ENCODE data around the gene LTBR. TPM values are rescaled to one million over a fixed set of nuclear protein-coding genes. Genes with fewer than 3 reads are reported as not detected.

LTBR gene
- total and polyA plus RNA-seq, 12 donors, result 34.6 to 295 (median 140) TPM

DNA sequence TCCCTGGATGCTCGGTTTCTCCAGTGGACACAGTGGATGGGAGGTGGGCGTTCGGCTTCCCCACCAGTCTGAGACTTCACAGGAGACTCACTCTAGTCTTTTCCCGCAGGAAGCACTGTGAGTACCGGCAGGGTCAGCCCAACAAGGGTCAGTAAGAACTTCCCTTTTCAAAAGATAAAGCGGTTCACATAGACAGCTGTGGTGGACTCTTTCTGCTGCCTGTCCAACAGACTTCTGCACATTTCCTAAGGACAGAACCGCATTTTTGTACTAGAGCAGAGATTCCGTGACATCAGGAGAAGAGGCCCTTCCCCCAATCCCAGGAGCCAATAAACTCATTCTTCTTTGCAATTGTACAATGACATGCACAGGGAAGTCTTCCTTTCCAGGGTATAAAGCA is 10.4 kb downstream of the LTBR start:
- Histone ChIP-seq H3K4me3 (no peak overlapping the region), H3K27me3 (no peaks in the 10 kb centered on the region), H3K36me3 (replicated peaks in 1 of 2) (peaks cover 0 to 23% of the 10 kb centered on the region in 2 donors), H3K27ac (peak overlapping the region in 3 of 5 donors; percentile 43 to 75 (median 47)), H3K9me3 (replicated peaks in 1 of 3) (no peaks in the 10 kb centered on the region), H3K4me1 (replicated peaks in 1 of 2) (peaks cover 7 to 9% of the 10 kb centered on the region in 2 donors)
- peak in 2 of 7 donors; percentile 34 to 46 for DNase-seq
- intact Hi-C loops (cut with DNase I), result no loop called here
- TF ChIP-seq, protein P1, sequence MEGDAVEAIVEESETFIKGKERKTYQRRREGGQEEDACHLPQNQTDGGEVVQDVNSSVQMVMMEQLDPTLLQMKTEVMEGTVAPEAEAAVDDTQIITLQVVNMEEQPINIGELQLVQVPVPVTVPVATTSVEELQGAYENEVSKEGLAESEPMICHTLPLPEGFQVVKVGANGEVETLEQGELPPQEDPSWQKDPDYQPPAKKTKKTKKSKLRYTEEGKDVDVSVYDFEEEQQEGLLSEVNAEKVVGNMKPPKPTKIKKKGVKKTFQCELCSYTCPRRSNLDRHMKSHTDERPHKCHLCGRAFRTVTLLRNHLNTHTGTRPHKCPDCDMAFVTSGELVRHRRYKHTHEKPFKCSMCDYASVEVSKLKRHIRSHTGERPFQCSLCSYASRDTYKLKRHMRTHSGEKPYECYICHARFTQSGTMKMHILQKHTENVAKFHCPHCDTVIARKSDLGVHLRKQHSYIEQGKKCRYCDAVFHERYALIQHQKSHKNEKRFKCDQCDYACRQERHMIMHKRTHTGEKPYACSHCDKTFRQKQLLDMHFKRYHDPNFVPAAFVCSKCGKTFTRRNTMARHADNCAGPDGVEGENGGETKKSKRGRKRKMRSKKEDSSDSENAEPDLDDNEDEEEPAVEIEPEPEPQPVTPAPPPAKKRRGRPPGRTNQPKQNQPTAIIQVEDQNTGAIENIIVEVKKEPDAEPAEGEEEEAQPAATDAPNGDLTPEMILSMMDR (IDR thresholded peaks at IDR 0.05), result no peak
- peak; percentile 7 to 41 for TF ChIP-seq POLR2A (IDR thresholded peaks at IDR 0.05)
- 59 to 81% (median 64%) methylated on average over 8 of the region's 8 CpGs for WGBS, 4 donors

DNA sequence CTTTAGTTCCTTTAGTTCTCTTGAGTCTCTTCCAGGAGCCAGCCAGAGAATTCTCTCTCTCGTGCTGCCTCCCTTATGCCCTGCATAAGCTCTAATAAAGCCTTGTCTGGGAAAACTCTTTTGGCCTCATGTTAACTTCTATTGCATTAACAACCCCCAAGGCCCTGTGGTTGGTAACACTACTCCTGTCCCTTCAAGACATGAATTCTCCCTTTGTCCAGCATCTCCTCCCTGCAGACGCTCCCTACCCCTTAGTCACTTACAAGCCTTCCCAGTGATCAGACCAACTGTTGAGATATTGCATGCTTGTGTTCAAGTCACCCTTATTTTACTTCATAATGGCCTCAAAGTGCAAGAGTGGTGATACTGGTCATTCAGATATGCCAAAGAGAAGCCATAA is 12.1 kb downstream of the LTBR start:
- no peak overlapping the region for H3K4me3 ChIP-seq
- peaks cover 0 to 8% of the 10 kb centered on the region in 2 donors for H3K36me3 ChIP-seq (replicated peaks in 1 of 2)
- DNase-seq, result no peak
- no peaks in the 10 kb centered on the region for H3K9me3 ChIP-seq (replicated peaks in 1 of 3)
- no peaks in the 10 kb centered on the region for H3K27me3 ChIP-seq
- 82 to 96% (median 88%) methylated on average over 2 of the region's 2 CpGs for WGBS, 4 donors
- no peak overlapping the region for H3K27ac ChIP-seq
- H3K4me1 ChIP-seq (replicated peaks in 1 of 2), result peaks cover 7 to 9% of the 10 kb centered on the region in 2 donors
- intact Hi-C loops (cut with DNase I), result no loop called here
- TF ChIP-seq POLR2A (IDR thresholded peaks at IDR 0.05), result no peak
- TF ChIP-seq, protein P1 (IDR thresholded peaks at IDR 0.05), result no peak

DNA sequence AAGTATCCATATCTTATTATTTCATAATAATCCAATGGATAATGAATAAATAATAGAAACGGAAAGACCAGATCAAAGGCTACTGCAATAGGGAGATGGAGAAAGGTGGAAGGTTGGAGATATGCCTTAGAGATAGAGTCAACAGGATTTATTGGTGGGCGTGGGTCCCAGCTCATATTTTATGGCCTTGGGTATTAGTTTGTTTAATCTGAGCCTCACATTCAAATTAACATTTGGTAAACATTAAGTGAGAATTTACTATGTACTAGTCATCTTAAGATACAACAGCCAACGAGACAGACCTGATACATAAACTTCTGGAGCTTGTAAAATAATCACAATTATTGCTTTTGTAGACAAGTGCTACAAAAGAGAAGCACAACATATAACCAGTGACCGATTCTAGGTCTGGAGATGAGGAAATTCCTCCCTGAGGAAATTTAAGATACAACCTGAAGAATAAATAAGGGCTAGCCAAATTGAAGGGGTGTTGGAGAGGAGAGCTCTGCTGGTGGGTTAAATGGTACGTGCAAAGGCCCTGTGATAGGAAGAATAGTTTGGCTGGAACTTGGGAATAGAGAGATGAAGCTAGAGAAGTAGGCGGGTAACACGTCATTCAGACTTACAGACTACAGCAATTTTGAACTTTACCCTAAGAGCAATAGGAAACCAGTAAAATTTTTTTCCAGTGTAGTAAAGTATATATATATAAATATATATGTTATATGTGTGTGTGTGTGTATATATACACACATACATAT is 16.1 kb downstream of the LTBR start:
- Histone ChIP-seq H3K27ac (no peak overlapping the region), H3K4me3 (no peak overlapping the region), H3K4me1 (replicated peaks in 1 of 2) (no peaks in the 10 kb centered on the region), H3K27me3 (no peaks in the 10 kb centered on the region), H3K9me3 (replicated peaks in 1 of 3) (no peaks in the 10 kb centered on the region), H3K36me3 (replicated peaks in 1 of 2) (no peaks in the 10 kb centered on the region)
- intact Hi-C loops (cut with DNase I), result no loop called here
- TF ChIP-seq POLR2A (IDR thresholded peaks at IDR 0.05), result no peak
- TF ChIP-seq, protein P1 (IDR thresholded peaks at IDR 0.05), result no peak
- no peak for DNase-seq
- 88 to 94% (median 91%) methylated on average over 7 of the region's 7 CpGs for WGBS, 4 donors

DNA sequence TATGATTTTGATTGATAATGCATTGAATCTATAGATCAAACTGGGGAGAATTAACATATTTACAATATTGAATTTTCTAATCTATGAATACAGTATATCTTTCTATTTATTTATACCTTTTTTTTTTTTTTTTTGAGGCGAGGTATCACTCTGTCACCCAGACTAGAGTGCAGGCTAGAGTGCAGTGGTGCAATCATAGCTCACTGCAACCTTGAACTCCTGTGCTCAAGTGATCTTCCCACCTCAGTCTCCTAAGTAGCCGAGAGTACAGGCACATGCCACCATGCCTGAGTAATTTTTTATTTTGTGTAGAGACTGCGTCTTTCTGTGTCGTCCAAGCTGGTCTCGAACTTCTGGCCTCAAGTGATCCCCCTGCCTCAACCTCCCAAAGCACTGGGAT is 20.4 kb downstream of the LTBR start:
- WGBS, 4 donors, result 60 to 79% (median 72%) methylated on average over 5 of the region's 5 CpGs

More for the DNA sequence above, 20.4 kb downstream of the LTBR start:
- Histone ChIP-seq H3K9me3 (replicated peaks in 1 of 3) (no peaks in the 10 kb centered on the region), H3K27ac (no peak overlapping the region), H3K27me3 (no peaks in the 10 kb centered on the region), H3K4me1 (replicated peaks in 1 of 2) (no peaks in the 10 kb centered on the region), H3K4me3 (no peak overlapping the region), H3K36me3 (replicated peaks in 1 of 2) (no peaks in the 10 kb centered on the region)
- intact Hi-C loops (cut with DNase I), result no loop called here
- TF ChIP-seq, protein P1 (IDR thresholded peaks at IDR 0.05), result no peak
- no peak for TF ChIP-seq POLR2A (IDR thresholded peaks at IDR 0.05)
- DNase-seq, result no peak

Data from adrenal gland (tissue), 12 donors.